Stomach smooth muscle (tissue), 2 donors: ENCODE results near the gene NPDC1.

Experiments
- H3K27ac ChIP-seq: one replicate; pipeline ENCODE4 v1.7.0; 2013; ENCODE audit warnings: mild to moderate bottlenecking, low read length, inconsistent platforms
- H3K27me3 ChIP-seq, 2 donors: one replicate each; pipeline ENCODE4 v1.7.0; 2013; ENCODE audit warnings: low read length in 2 of 2; ENCODE audit not compliant: insufficient read depth in 2 of 2, control insufficient read depth in 1 of 2
- H3K36me3 ChIP-seq, 2 donors: one replicate each; pipeline ENCODE4 v1.7.0; 2013; ENCODE audit warnings: low read length in 2 of 2; ENCODE audit not compliant: control insufficient read depth in 2 of 2, insufficient read depth in 2 of 2
- H3K4me1 ChIP-seq: one replicate; pipeline ENCODE4 v1.7.0; 2013; ENCODE audit warnings: low read length; ENCODE audit not compliant: control insufficient read depth, insufficient read depth
- H3K4me3 ChIP-seq, 2 donors: one replicate each; pipeline ENCODE4 v1.7.0; 2013; ENCODE audit warnings: low read length in 2 of 2
- H3K9ac ChIP-seq, 2 donors: one replicate each; pipeline ENCODE4 v1.7.0; 2013; ENCODE audit warnings: low read length in 2 of 2, mild to moderate bottlenecking in 1 of 2
- H3K9me3 ChIP-seq, 2 donors: one replicate each; pipeline ENCODE4 v1.7.0; 2013; ENCODE audit warnings: low read length in 2 of 2; ENCODE audit not compliant: control insufficient read depth in 2 of 2
- donor health status: healthy.
- donor health status: Pancreatic carcinoma.

NPDC1 gene

GRCh38 chr9:137021568-137021978, 24.4 kb downstream of the NPDC1 start:
- Histone ChIP-seq H3K27ac (no peak overlapping the region), H3K9ac (no peak overlapping the region), H3K36me3 (peaks cover 0 to 4% of the 10 kb centered on the region in 2 donors)

GRCh38 chr9:137020771-137021567, 25.0 kb downstream of the NPDC1 start:
- H3K4me3 ChIP-seq, result no peak overlapping the region
- no peak overlapping the region for H3K9ac ChIP-seq
- H3K27ac ChIP-seq, result no peak overlapping the region
- peaks cover 4% of the 10 kb centered on the region for H3K4me1 ChIP-seq
- no peaks in the 10 kb centered on the region for H3K27me3 ChIP-seq
- H3K9me3 ChIP-seq, result no peaks in the 10 kb centered on the region
- H3K36me3 ChIP-seq, result peaks cover 3 to 6% of the 10 kb centered on the region in 2 donors

More at GRCh38 chr9:137021568-137021978, 24.4 kb downstream of the NPDC1 start:
- Histone ChIP-seq H3K27me3 (no peaks in the 10 kb centered on the region), H3K9me3 (no peaks in the 10 kb centered on the region), H3K4me1 (peaks cover 9% of the 10 kb centered on the region), H3K4me3 (no peak overlapping the region)

GRCh38 chr9:137019891-137020683, 25.9 kb downstream of the NPDC1 start:
- H3K4me3 ChIP-seq, result no peak overlapping the region
- H3K27me3 ChIP-seq, result no peaks in the 10 kb centered on the region
- no peak overlapping the region for H3K27ac ChIP-seq
- peaks cover 2% of the 10 kb centered on the region for H3K4me1 ChIP-seq
- no peaks in the 10 kb centered on the region for H3K9me3 ChIP-seq
- no peak overlapping the region for H3K9ac ChIP-seq
- peaks cover 4 to 8% of the 10 kb centered on the region in 2 donors for H3K36me3 ChIP-seq

GRCh38 chr9:137018761-137019559, 27.0 kb downstream of the NPDC1 start:
- H3K9me3 ChIP-seq, result no peaks in the 10 kb centered on the region
- H3K27me3 ChIP-seq, result no peaks in the 10 kb centered on the region
- H3K9ac ChIP-seq, result no peak overlapping the region
- H3K27ac ChIP-seq, result no peak overlapping the region
- H3K4me3 ChIP-seq, result no peak overlapping the region
- no peaks in the 10 kb centered on the region for H3K4me1 ChIP-seq
- H3K36me3 ChIP-seq, result peaks cover 4 to 9% of the 10 kb centered on the region in 2 donors

GRCh38 chr9:137017791-137018497, 28.0 kb downstream of the NPDC1 start:
- no peak overlapping the region for H3K4me3 ChIP-seq
- peaks cover 4 to 9% of the 10 kb centered on the region in 2 donors for H3K36me3 ChIP-seq
- H3K9ac ChIP-seq, result no peak overlapping the region
- H3K27me3 ChIP-seq, result no peaks in the 10 kb centered on the region
- H3K4me1 ChIP-seq, result no peaks in the 10 kb centered on the region
- H3K9me3 ChIP-seq, result no peaks in the 10 kb centered on the region
- no peak overlapping the region for H3K27ac ChIP-seq

- H3K4me3 ChIP-seq, result no peak overlapping the region
- H3K36me3 ChIP-seq, result peaks cover 4 to 9% of the 10 kb centered on the region in 2 donors
- no peak overlapping the region for H3K9ac ChIP-seq
- no peaks in the 10 kb centered on the region for H3K27me3 ChIP-seq
- H3K4me1 ChIP-seq, result no peaks in the 10 kb centered on the region
- H3K9me3 ChIP-seq, result no peaks in the 10 kb centered on the region
- no peak overlapping the region for H3K27ac ChIP-seq
Measured at GRCh38 chr9:137017071-137017470, 28.9 kb downstream of the NPDC1 start.

- no peak overlapping the region for H3K9ac ChIP-seq
- H3K4me3 ChIP-seq, result no peak overlapping the region
- H3K4me1 ChIP-seq, result no peaks in the 10 kb centered on the region
- H3K27me3 ChIP-seq, result no peaks in the 10 kb centered on the region
- H3K27ac ChIP-seq, result no peak overlapping the region
- H3K9me3 ChIP-seq, result no peaks in the 10 kb centered on the region
- H3K36me3 ChIP-seq, result peaks cover 4 to 9% of the 10 kb centered on the region in 2 donors
Measured at GRCh38 chr9:137016436-137016835, 29.5 kb downstream of the NPDC1 start.

- no peaks in the 10 kb centered on the region for H3K9me3 ChIP-seq
- no peak overlapping the region for H3K4me3 ChIP-seq
- H3K9ac ChIP-seq, result no peak overlapping the region
- H3K36me3 ChIP-seq, result peaks cover 4 to 9% of the 10 kb centered on the region in 2 donors
- no peaks in the 10 kb centered on the region for H3K4me1 ChIP-seq
- no peaks in the 10 kb centered on the region for H3K27me3 ChIP-seq
- H3K27ac ChIP-seq, result no peak overlapping the region
Measured at GRCh38 chr9:137015976-137016375, 30.0 kb downstream of the NPDC1 start.

- Histone ChIP-seq H3K4me3 (no peak overlapping the region), H3K4me1 (no peaks in the 10 kb centered on the region), H3K27me3 (no peaks in the 10 kb centered on the region), H3K9me3 (no peaks in the 10 kb centered on the region), H3K36me3 (peaks cover 4 to 9% of the 10 kb centered on the region in 2 donors), H3K27ac (no peak overlapping the region), H3K9ac (no peak overlapping the region)
Measured at GRCh38 chr9:137015540-137015930, 30.4 kb downstream of the NPDC1 start.
